SK-N-MC (cell line): ENCODE measurements around the gene RYR3.

Experiments used
- DNase-seq: peaks from one replicate; pipeline ENCODE4 v3.0.0-alpha.2; 2011; ENCODE audit warnings: low read depth, low spot score
- H3K27ac ChIP-seq: fragments of 200-600 bp; sonication (generic); 2 replicates; pipeline ENCODE4 v1.5.1; 2016; ENCODE audit warnings: mixed run types
- H3K36me3 ChIP-seq: fragments of 200-600 bp; sonication (generic); 2 replicates; pipeline ENCODE4 v1.6.1; 2017; ENCODE audit warnings: antibody characterized with exemption, low read length, mixed read lengths; ENCODE audit not compliant: insufficient read depth
- H3K4me3 ChIP-seq: fragments of 200-600 bp; sonication (generic); 2 replicates; pipeline ENCODE4 v1.5.1; 2016
- H3K9ac ChIP-seq: fragments of 200-600 bp; sonication (generic); 2 replicates; pipeline ENCODE4 v1.8.0; 2017; ENCODE audit warnings: mixed run types, mixed read lengths; ENCODE audit not compliant: insufficient read length
- H3K9me3 ChIP-seq: fragments of 200-600 bp; sonication (generic); 2 replicates; pipeline ENCODE4 v1.6.1; 2017; ENCODE audit warnings: low read depth, mild to moderate bottlenecking, antibody characterized with exemption, low read length, moderate library complexity, mixed read lengths
- EZH2 ChIP-seq: fragments of 200-600 bp; sonication (generic); IDR thresholded peaks from one replicate; pipeline ENCODE4 v1.6.1; 2017; ENCODE audit warnings: antibody characterized with exemption
- FOXP2 ChIP-seq: optimal IDR thresholded peaks from 2 replicates; pipeline ENCODE3; 2011; ENCODE audit warnings: mild to moderate bottlenecking, moderate library complexity; ENCODE audit not compliant: insufficient read depth; ENCODE audit errors: extremely low read length, control extremely low read depth
- POLR2AphosphoS5 ChIP-seq: IDR thresholded peaks from 2 replicates; pipeline ENCODE4 v1.6.1; 2012; ENCODE audit warnings: mild to moderate bottlenecking, low read depth, low read length, borderline replicate concordance

RYR3 gene

DNA sequence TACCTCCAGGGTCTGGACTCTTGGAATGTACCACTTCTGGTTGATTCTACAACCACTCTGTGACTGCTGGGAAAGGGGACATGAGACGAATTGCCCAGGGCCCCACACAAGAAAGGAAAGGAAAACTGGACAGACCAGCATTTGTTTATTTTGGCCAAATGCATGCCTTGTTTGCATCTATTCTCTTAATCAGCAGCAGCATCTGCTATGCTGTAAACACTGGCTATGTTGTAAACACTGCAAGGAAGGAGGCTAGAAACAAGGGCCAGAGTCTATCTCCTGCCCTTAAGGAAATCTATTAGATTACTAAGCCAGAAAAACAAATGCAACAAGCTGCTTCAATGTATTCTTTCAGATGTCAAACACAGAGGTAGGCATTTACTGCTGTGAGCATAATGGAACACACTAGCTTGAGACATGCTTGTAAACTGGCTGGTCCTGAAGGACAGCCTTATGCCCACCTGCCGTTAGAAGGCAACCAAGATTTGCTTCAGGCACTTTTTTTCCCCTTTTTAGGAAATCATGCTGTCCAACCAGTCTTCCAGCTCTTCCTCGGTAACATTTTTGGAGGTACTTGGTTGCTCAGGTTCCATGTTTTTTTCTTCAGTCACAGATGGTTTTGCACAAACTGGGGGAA, 555.5 kb downstream of the RYR3 start:
- H3K9ac ChIP-seq: no peak overlapping the region
- no peaks in the 10 kb centered on the region for H3K9me3 ChIP-seq
- no peak for DNase-seq
- H3K36me3 ChIP-seq: no peaks in the 10 kb centered on the region
- no peak overlapping the region for H3K27ac ChIP-seq
- H3K4me3 ChIP-seq: no peak overlapping the region
- TF ChIP-seq EZH2 (no peak), FOXP2 (no peak), POLR2AphosphoS5 (no peak)

- no peak for DNase-seq
- no peak overlapping the region for H3K9ac ChIP-seq
- H3K27ac ChIP-seq: no peak overlapping the region
- H3K36me3 ChIP-seq: no peaks in the 10 kb centered on the region
- H3K4me3 ChIP-seq: no peak overlapping the region
- H3K9me3 ChIP-seq: no peaks in the 10 kb centered on the region
- TF ChIP-seq POLR2AphosphoS5 (no peak), EZH2 (no peak), FOXP2 (no peak)
Measured at GRCh38 chr15:33871980-33872379, 561.2 kb downstream of the RYR3 start.

DNA sequence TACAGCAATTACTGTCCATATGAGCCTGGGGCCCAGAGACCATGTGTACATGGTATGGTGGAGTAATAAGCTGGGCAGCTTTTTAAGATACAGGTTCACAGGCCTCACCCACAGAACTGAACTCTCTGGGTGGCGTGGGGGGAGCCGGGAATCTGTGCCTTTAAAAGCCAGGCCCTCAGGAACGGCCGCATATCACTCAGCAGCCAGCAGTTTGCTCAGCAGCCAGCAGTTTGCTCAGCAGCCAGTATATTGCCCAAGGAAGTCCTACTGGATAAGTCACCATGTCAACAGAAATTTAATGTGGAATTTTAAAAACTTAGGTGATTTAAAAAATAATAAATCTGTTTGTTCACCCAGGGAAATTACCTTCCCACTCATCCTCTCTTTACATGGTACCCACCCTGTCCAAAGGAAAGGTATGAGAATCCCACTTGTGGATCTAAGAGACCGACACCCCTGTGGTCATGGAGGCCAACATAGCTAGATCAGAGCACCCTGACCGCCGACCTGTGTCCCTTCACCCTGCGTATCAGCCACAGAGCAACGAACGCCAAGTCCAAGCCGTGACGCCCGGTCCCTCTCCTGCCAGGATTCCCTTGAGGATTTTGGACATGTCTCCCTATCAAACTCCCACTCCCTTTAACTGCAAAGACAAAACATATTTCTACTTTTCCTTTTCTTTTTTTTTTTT, 561.8 kb downstream of the RYR3 start:
- no peak overlapping the region for H3K27ac ChIP-seq

GRCh38 chr15:33874156-33874555, 563.4 kb downstream of the RYR3 start:
- Histone ChIP-seq H3K9ac (no peak overlapping the region), H3K4me3 (no peak overlapping the region), H3K27ac (no peak overlapping the region), H3K36me3 (no peaks in the 10 kb centered on the region), H3K9me3 (no peaks in the 10 kb centered on the region)
- TF ChIP-seq POLR2AphosphoS5 (no peak), EZH2 (no peak), FOXP2 (no peak)
- DNase-seq: no peak

More for the DNA sequence above, 561.8 kb downstream of the RYR3 start:
- H3K4me3 ChIP-seq: no peak overlapping the region
- TF ChIP-seq POLR2AphosphoS5 (no peak), EZH2 (no peak), FOXP2 (no peak)
- H3K9ac ChIP-seq: no peak overlapping the region
- DNase-seq: no peak
- H3K9me3 ChIP-seq: no peaks in the 10 kb centered on the region
- no peaks in the 10 kb centered on the region for H3K36me3 ChIP-seq

DNA sequence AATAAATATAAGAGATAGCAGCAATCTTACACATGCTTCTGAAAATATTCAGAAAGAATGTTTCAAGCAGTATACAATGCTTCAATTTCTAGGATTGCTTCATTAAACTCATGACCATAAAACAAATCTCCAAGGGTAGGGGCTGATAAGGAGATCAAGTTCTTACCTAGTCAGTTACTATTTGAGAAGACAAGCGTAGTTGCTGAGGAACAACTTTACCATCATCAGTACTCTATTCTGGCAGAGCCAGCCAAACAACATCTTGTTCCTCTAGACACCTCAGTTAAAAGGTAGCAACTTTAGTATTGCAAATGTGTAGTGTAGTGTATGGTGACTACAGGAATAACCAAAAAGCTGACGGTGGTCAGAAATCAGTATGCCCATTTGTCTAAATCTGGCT, 572.2 kb downstream of the RYR3 start:
- Histone ChIP-seq H3K36me3 (no peaks in the 10 kb centered on the region), H3K9ac (no peak overlapping the region), H3K27ac (no peak overlapping the region), H3K4me3 (no peak overlapping the region), H3K9me3 (no peaks in the 10 kb centered on the region)
- no peak for DNase-seq
- TF ChIP-seq FOXP2 (no peak), POLR2AphosphoS5 (no peak), EZH2 (no peak)

- no peak for DNase-seq
- Histone ChIP-seq H3K36me3 (no peaks in the 10 kb centered on the region), H3K9me3 (no peaks in the 10 kb centered on the region), H3K27ac (no peak overlapping the region), H3K9ac (no peak overlapping the region), H3K4me3 (no peak overlapping the region)
- no peak for TF ChIP-seq POLR2AphosphoS5
- TF ChIP-seq EZH2: no peak
- TF ChIP-seq FOXP2: no peak
Measured at GRCh38 chr15:33888176-33888575, 577.4 kb downstream of the RYR3 start.

DNA sequence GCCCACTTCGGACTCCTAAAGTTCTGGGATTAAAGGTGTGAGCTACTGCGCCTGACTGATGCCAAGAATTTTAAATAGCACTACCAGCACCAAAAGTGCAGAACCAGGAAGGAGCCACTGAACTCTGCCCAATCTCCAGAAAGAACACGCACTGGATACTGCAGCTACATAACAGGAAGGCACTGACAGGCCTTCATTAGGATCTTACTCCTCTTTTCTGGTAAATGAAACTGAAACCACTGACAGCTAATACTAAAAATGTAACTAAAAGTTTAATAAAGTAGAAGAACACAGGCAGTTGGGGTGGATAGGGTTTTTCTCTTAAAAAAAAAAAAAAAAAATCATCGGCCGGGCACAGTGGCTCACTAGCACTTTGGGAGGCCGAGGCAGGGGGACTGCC, 583.4 kb downstream of the RYR3 start:
- no peak overlapping the region for H3K4me3 ChIP-seq
- H3K9me3 ChIP-seq: no peaks in the 10 kb centered on the region
- H3K9ac ChIP-seq: no peak overlapping the region
- TF ChIP-seq POLR2AphosphoS5 (no peak), EZH2 (no peak), FOXP2 (no peak)
- no peaks in the 10 kb centered on the region for H3K36me3 ChIP-seq
- no peak for DNase-seq
- H3K27ac ChIP-seq: no peak overlapping the region

DNA sequence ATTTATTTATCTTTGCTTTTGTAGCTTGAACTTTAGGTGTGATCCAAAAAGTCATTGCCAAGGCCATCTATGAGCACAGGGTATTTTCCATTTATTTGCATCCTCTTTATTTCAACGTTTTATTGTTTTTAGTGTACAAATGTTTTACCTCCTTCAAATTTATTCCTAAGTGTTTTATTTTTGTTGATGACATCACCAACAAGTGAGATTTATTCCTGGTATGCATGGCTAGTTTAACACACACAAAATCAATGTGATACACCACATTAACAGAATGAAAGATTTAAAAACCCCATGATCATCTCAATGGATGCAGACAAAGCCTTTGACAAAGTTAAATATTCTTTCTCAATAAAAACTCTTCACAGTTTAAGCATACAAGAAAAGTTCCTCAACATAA, 591.3 kb downstream of the RYR3 start:
- H3K9me3 ChIP-seq: no peaks in the 10 kb centered on the region
- no peak for DNase-seq
- H3K27ac ChIP-seq: no peak overlapping the region
- no peak overlapping the region for H3K4me3 ChIP-seq
- H3K36me3 ChIP-seq: no peaks in the 10 kb centered on the region
- no peak overlapping the region for H3K9ac ChIP-seq
- TF ChIP-seq POLR2AphosphoS5 (no peak), EZH2 (no peak), FOXP2 (no peak)
